K562 (cell line): ENCODE data around the gene SRSF1. TPM values are rescaled to one million over a fixed set of nuclear protein-coding genes. Genes with fewer than 3 reads are reported as not detected.

Source experiments
- ATAC-seq: fragments of 200-7000 bp; cut with Tn5 transposase; 3 replicates; pipeline ENCODE4 v1.9.1; 2020; ENCODE audit warnings: moderate library complexity
- BruUV-seq: library from RNA; stranded (reverse); fragments of 400-500 nt; replicated peaks from 2 replicates; lab custom pipeline; 2021; lab: Mats Ljungman, UMichigan
- CTCF ChIA-PET: fragments of 300-600 bp; formaldehyde crosslinking; extraction: SDS; loops from one replicate; lab custom pipeline; 2021; ENCODE audit warnings: low intra/inter-chr PET ratio; lab: Yijun Ruan, JAX
- POLR2A ChIA-PET: fragments of 300-600, 350-650 bp; sonication (Branson Sonifier 250); formaldehyde crosslinking; extraction: SDS; loops from one replicate; lab custom pipeline; 2021; ENCODE audit warnings: antibody characterized with exemption, inconsistent platforms; lab: Yijun Ruan, JAX
- DNase-seq, 4 experiments: peaks; one replicate each; pipeline versions ENCODE4 v3.0.0 to v3.0.0-alpha.2; 2011 to 2018; ENCODE audit warnings: low spot score in 3 of 4, mixed read lengths in 3 of 4; ENCODE audit errors: extremely low read depth in 1 of 4
- FAIRE-seq: peaks from 2 replicates; lab custom pipeline; 2011; peaks lifted over from hg19 to GRCh38; lab: Jason Lieb, UNC
- H2AFZ ChIP-seq: 2 replicates; pipeline ENCODE4 v1.6.0; 2011; ENCODE audit warnings: low read depth, low read length, control low read depth, inconsistent platforms
- H3K27ac ChIP-seq: fragments of 200-600 bp; 3 replicates; pipeline ENCODE4 v1.8.0; 2011; ENCODE audit warnings: low read depth, mild to moderate bottlenecking, control low read depth, inconsistent platforms, low read length, moderate library complexity, mixed read lengths; ENCODE audit errors: extremely low read depth
- H3K27me3 ChIP-seq, 2 experiments: fragments of 300-600 bp in 1 of 2; 2 replicates in 1 of 2; 3 replicates in 1 of 2; pipeline versions ENCODE4 v1.6.0 to v1.8.0; 2011; ENCODE audit warnings: inconsistent platforms in 2 of 2, low read length in 2 of 2, mild to moderate bottlenecking in 1 of 2, mixed read lengths in 1 of 2, moderate library complexity in 1 of 2; ENCODE audit not compliant: control insufficient read depth in 2 of 2, insufficient read depth in 2 of 2
- H3K36me3 ChIP-seq: fragments of 300-600 bp; 3 replicates; pipeline ENCODE4 v1.8.0; 2011; ENCODE audit warnings: mild to moderate bottlenecking, low read length, inconsistent platforms; ENCODE audit not compliant: control insufficient read depth, insufficient read depth
- H3K4me1 ChIP-seq, 2 experiments: fragments of 200-600 bp in 1 of 2; replicated peaks in 1 of 2; 2 replicates in 1 of 2; 3 replicates in 1 of 2; pipeline versions ENCODE4 v1.5.1 to v1.8.0; 2011; ENCODE audit warnings: inconsistent platforms in 2 of 2, low read length in 2 of 2, mild to moderate bottlenecking in 1 of 2, mixed read lengths in 1 of 2, moderate library complexity in 1 of 2; ENCODE audit not compliant: control insufficient read depth in 2 of 2, insufficient read depth in 2 of 2
- H3K4me2 ChIP-seq: 2 replicates; pipeline ENCODE4 v1.6.1; 2011; ENCODE audit warnings: low read length, control low read depth, inconsistent platforms, mixed read lengths; ENCODE audit not compliant: insufficient read depth
- H3K4me3 ChIP-seq: fragments of 200-600 bp; sonication (generic), shearing (Covaris generic); 2 replicates; pipeline ENCODE4 v1.5.1; 2016; ENCODE audit warnings: control low read depth, inconsistent platforms
- H3K79me2 ChIP-seq: fragments of 200-600 bp; 3 replicates; pipeline ENCODE4 v1.8.0; 2011; ENCODE audit warnings: low read length, inconsistent platforms; ENCODE audit not compliant: control insufficient read depth, insufficient read depth
- H3K9ac ChIP-seq, 2 experiments: 2 replicates each; pipeline versions ENCODE4 v1.6.0 to v1.6.1; 2011; ENCODE audit warnings: low read depth in 2 of 2, low read length in 2 of 2, control low read depth in 1 of 2, inconsistent platforms in 1 of 2, mild to moderate bottlenecking in 1 of 2, mixed read lengths in 1 of 2; ENCODE audit not compliant: insufficient read depth in 1 of 2
- H3K9me1 ChIP-seq: one replicate; pipeline ENCODE4 v1.6.0; 2011; ENCODE audit warnings: inconsistent platforms, mild to moderate bottlenecking, low read length, moderate library complexity; ENCODE audit not compliant: control insufficient read depth, insufficient read depth
- H3K9me3 ChIP-seq: replicated peaks from 2 replicates; pipeline ENCODE4 v1.5.1; 2011; ENCODE audit warnings: low read depth, low read length, inconsistent platforms; ENCODE audit not compliant: control insufficient read depth, insufficient read depth
- H4K20me1 ChIP-seq: replicated peaks from 2 replicates; pipeline ENCODE4 v1.6.1; 2011; ENCODE audit warnings: low read length, inconsistent platforms, mixed read lengths; ENCODE audit not compliant: control insufficient read depth, insufficient read depth
- HDAC8 ChIP-seq: fragments of 450-650 bp; IDR thresholded peaks from 2 replicates; pipeline ENCODE4 v1.6.1; 2016; ENCODE audit warnings: mild to moderate bottlenecking, missing genetic modification characterization, moderate library complexity, missing compliant biosample characterization
- HMG20B ChIP-seq: fragments of 250-450 bp; sonication (Bioruptor Pico); IDR thresholded peaks from 2 replicates; pipeline ENCODE4 v1.5.0; 2021; ENCODE audit warnings: mild to moderate bottlenecking
- HMGXB4 ChIP-seq: sonication (generic); formaldehyde crosslinking; IDR thresholded peaks from 2 replicates; pipeline ENCODE4 v1.8.1; 2023; ENCODE audit warnings: mild to moderate bottlenecking, missing genetic modification reagents
- JUN ChIP-seq, 2 experiments: sonication (generic) in 1 of 2; formaldehyde crosslinking in 1 of 2; IDR thresholded peaks; 2 replicates each; pipeline versions ENCODE4 v1.6.1 to v1.8.0; 2012 to 2022; ENCODE audit warnings: borderline replicate concordance in 2 of 2, mild to moderate bottlenecking in 2 of 2, improper control_type of control experiment in 1 of 2, low read depth in 1 of 2, low read length in 1 of 2, missing genetic modification reagents in 1 of 2
- MLX ChIP-seq, 2 experiments: fragments of 450-650 bp in 1 of 2; sonication (generic) in 1 of 2; formaldehyde crosslinking; conservative IDR thresholded peaks; 2 replicates each; pipeline versions ENCODE4 v1.4.0 to v1.8.1; 2020 to 2022; ENCODE audit warnings: mild to moderate bottlenecking in 1 of 2, missing genetic modification reagents in 1 of 2
- NCOA4 ChIP-seq: fragments of 450-650 bp; IDR thresholded peaks from 2 replicates; pipeline ENCODE4 v1.6.1; 2018; ENCODE audit warnings: mild to moderate bottlenecking; ENCODE audit not compliant: partially characterized antibody
- RBM39 ChIP-seq: fragments of 200-400 bp; formaldehyde crosslinking; optimal IDR thresholded peaks from 2 replicates; pipeline ENCODE3; 2018; ENCODE audit warnings: low read depth, low read length
- SMARCE1 ChIP-seq: fragments of 450-650 bp; IDR thresholded peaks from 2 replicates; pipeline ENCODE4 v1.7.1; 2016; ENCODE audit warnings: mild to moderate bottlenecking
- WGBS: fragments of 100-300 bp; shearing (Covaris generic); methylation state at CpG from one replicate; pipeline ENCODE4 v1.1.6; 2016; ENCODE audit warnings: low coverage, mixed read lengths; ENCODE audit not compliant: insufficient coverage; ENCODE audit errors: missing lambda C conversion rate; 5-methylcytosine and 5-hydroxymethylcytosine counted together
- in situ Hi-C: fragments of 300-500 bp; cut with MboI; formaldehyde crosslinking; loops from 4 replicates; pipeline ENCODE4 v1.15.0; 2018; ENCODE audit warnings: inconsistent platforms, mixed read lengths
- intact Hi-C: fragments of 100-400 bp; cut with micrococcal nuclease; formaldehyde crosslinking; loops from 2 replicates; pipeline ENCODE4 v1.14.2; 2022
- polyA plus RNA-seq, 8 experiments: library from polyadenylated mRNA; depleted of rRNA in 4 of 8; stranded (reverse) in 5 of 8; unstranded in 3 of 8; fragments of >200 nt; fragmentation: Nextera tagmentation in 2 of 8; fragmentation: Illumina TruSeq in 1 of 8; extraction: Ambion mirVana in 2 of 8; extraction: Trizol in 1 of 8; gene quantifications; 2 replicates each; pipeline versions ENCODE4 v1.2.1 to v1.2.3, GENCODE V29; 2011 to 2014; ENCODE audit warnings: inconsistent platforms in 1 of 8, missing spikeins in 1 of 8
- total RNA-seq, 7 experiments: library from RNA; depleted of rRNA in 6 of 7; stranded (reverse); fragments of >200 nt in 6 of 7; fragmentation: Illumina TruSeq in 2 of 7; extraction: Trizol in 2 of 7; gene quantifications; 2 replicates each; pipeline versions ENCODE4 v1.2.1 to v1.2.3, GENCODE V29; 2011 to 2021; ENCODE audit warnings: low replicate concordance in 1 of 7
- TF ChIP-seq, protein P1 (sequence below), 2 experiments: fragments of 150-350 bp in 1 of 2; IDR thresholded peaks; 2 replicates each; pipeline ENCODE4 v1.6.1; 2012 to 2016; ENCODE audit warnings: low read depth in 2 of 2, low read length in 2 of 2, mild to moderate bottlenecking in 1 of 2, moderate library complexity in 1 of 2
- TF ChIP-seq, protein P2 (sequence below): fragments of 250-450 bp; sonication (Bioruptor Pico); IDR thresholded peaks from 2 replicates; pipeline ENCODE4 v1.8.0; 2021; ENCODE audit warnings: moderate library complexity, mild to moderate bottlenecking, inconsistent platforms
- TF ChIP-seq, protein P3 (sequence below): fragments of 450-650 bp; formaldehyde crosslinking; IDR thresholded peaks from 2 replicates; pipeline ENCODE4 v1.4.0; 2022; ENCODE audit warnings: mild to moderate bottlenecking, moderate library complexity

The SRSF1 gene
- total and polyA plus RNA-seq, 9 of the 15 experiments (the other 6 are each of a cell fraction or from before 2014, with no cell fraction given) = 77.8 to 559 (median 442) TPM

- CTCF ChIA-PET = no interaction called here
- BruUV-seq = no TSS peak
- Histone ChIP-seq H3K27ac (no peak overlapping the region), H3K9me3 (no peaks in the 10 kb centered on the region), H3K9me1 (no peaks in the 10 kb centered on the region), H2AFZ (no peak overlapping the region), H3K4me3 (no peak overlapping the region), H3K79me2 (no peaks in the 10 kb centered on the region), H3K4me2 (no peak overlapping the region), H4K20me1 (no peaks in the 10 kb centered on the region), H3K36me3 (no peaks in the 10 kb centered on the region), H3K9ac (no peak overlapping the region), H3K27me3 (peaks cover 30 to 32% of the 10 kb centered on the region in 2 experiments), H3K4me1 (no peaks in the 10 kb centered on the region)
- in situ Hi-C loops (no loop called here), intact Hi-C loops (no loop called here)
- no peak for FAIRE-seq
- no peak for DNase-seq
- WGBS = 1% methylated on average over 4 of the region's 4 CpGs
- POLR2A ChIA-PET = interaction anchor here (0.7 kb wide), 1 partner anchor 9 kb away, joined by 4 read pairs; no protein-coding TSS in a partner anchor
- no peak for ATAC-seq
- TF ChIP-seq JUN (IDR thresholded peaks at IDR 0.05; ENCODE audit: borderline replicate concordance, low read depth, low read length) = no peak
- no peak for TF ChIP-seq JUN (CRISPR knock-in tag; IDR thresholded peaks at IDR 0.05; ENCODE audit: borderline replicate concordance)
- no peak for TF ChIP-seq HMG20B (CRISPR knock-in tag)
- TF ChIP-seq, protein P1, sequence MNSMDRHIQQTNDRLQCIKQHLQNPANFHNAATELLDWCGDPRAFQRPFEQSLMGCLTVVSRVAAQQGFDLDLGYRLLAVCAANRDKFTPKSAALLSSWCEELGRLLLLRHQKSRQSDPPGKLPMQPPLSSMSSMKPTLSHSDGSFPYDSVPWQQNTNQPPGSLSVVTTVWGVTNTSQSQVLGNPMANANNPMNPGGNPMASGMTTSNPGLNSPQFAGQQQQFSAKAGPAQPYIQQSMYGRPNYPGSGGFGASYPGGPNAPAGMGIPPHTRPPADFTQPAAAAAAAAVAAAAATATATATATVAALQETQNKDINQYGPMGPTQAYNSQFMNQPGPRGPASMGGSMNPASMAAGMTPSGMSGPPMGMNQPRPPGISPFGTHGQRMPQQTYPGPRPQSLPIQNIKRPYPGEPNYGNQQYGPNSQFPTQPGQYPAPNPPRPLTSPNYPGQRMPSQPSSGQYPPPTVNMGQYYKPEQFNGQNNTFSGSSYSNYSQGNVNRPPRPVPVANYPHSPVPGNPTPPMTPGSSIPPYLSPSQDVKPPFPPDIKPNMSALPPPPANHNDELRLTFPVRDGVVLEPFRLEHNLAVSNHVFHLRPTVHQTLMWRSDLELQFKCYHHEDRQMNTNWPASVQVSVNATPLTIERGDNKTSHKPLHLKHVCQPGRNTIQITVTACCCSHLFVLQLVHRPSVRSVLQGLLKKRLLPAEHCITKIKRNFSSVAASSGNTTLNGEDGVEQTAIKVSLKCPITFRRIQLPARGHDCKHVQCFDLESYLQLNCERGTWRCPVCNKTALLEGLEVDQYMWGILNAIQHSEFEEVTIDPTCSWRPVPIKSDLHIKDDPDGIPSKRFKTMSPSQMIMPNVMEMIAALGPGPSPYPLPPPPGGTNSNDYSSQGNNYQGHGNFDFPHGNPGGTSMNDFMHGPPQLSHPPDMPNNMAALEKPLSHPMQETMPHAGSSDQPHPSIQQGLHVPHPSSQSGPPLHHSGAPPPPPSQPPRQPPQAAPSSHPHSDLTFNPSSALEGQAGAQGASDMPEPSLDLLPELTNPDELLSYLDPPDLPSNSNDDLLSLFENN (IDR thresholded peaks at IDR 0.05; ENCODE audit: low read depth in 2 of 2, low read length in 2 of 2) = no peak
- no peak for TF ChIP-seq RBM39
- no peak for TF ChIP-seq SMARCE1
- TF ChIP-seq, protein P2, sequence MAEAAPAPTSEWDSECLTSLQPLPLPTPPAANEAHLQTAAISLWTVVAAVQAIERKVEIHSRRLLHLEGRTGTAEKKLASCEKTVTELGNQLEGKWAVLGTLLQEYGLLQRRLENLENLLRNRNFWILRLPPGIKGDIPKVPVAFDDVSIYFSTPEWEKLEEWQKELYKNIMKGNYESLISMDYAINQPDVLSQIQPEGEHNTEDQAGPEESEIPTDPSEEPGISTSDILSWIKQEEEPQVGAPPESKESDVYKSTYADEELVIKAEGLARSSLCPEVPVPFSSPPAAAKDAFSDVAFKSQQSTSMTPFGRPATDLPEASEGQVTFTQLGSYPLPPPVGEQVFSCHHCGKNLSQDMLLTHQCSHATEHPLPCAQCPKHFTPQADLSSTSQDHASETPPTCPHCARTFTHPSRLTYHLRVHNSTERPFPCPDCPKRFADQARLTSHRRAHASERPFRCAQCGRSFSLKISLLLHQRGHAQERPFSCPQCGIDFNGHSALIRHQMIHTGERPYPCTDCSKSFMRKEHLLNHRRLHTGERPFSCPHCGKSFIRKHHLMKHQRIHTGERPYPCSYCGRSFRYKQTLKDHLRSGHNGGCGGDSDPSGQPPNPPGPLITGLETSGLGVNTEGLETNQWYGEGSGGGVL (CRISPR knock-in tag) = no peak
- TF ChIP-seq, protein P3, sequence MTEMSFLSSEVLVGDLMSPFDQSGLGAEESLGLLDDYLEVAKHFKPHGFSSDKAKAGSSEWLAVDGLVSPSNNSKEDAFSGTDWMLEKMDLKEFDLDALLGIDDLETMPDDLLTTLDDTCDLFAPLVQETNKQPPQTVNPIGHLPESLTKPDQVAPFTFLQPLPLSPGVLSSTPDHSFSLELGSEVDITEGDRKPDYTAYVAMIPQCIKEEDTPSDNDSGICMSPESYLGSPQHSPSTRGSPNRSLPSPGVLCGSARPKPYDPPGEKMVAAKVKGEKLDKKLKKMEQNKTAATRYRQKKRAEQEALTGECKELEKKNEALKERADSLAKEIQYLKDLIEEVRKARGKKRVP (CRISPR knock-in tag) = no peak
- no peak for TF ChIP-seq NCOA4
- no peak for TF ChIP-seq MLX (CRISPR knock-in tag; conservative IDR thresholded peaks at IDR 0.05)
- no peak for TF ChIP-seq HMGXB4
- TF ChIP-seq HDAC8 (tag) = no peak
Observed at GRCh38 chr17:58047376-58048150, 40.5 kb upstream of the SRSF1 start.
